GM23248 (cell line): ENCODE results near the gene CORO2A. TPM values are rescaled to one million over a fixed set of nuclear protein-coding genes. Genes with fewer than 3 reads are reported as not detected.

Experiments
- DNase-seq: peaks from one replicate; pipeline ENCODE4 v3.0.0-alpha.2; 2015
- H2AFZ ChIP-seq: fragments of 200-600 bp; sonication (generic); 2 replicates; pipeline ENCODE4 v1.6.1; 2016; ENCODE audit warnings: antibody characterized with exemption
- H3F3A ChIP-seq: fragments of 200-600 bp; sonication (generic); 2 replicates; pipeline ENCODE4 v1.6.1; 2016; ENCODE audit warnings: mild to moderate bottlenecking, antibody characterized with exemption, mixed run types; ENCODE audit not compliant: insufficient read depth
- H3K27ac ChIP-seq: fragments of 200-600 bp; sonication (generic); 2 replicates; pipeline ENCODE4 v1.5.1; 2016; ENCODE audit warnings: mild to moderate bottlenecking
- H3K27me3 ChIP-seq: fragments of 200-600 bp; sonication (generic); replicated peaks from 2 replicates; pipeline ENCODE4 v1.6.1; 2016; ENCODE audit warnings: mild to moderate bottlenecking; ENCODE audit not compliant: insufficient read depth
- H3K36me3 ChIP-seq: fragments of 200-600 bp; sonication (generic); 2 replicates; pipeline ENCODE4 v1.6.1; 2016; ENCODE audit warnings: low read depth, mild to moderate bottlenecking
- H3K4me1 ChIP-seq: fragments of 200-600 bp; sonication (generic); 2 replicates; pipeline ENCODE4 v1.6.1; 2016; ENCODE audit warnings: mild to moderate bottlenecking; ENCODE audit not compliant: insufficient read depth
- H3K4me2 ChIP-seq: fragments of 200-600 bp; sonication (generic); one replicate; pipeline ENCODE4 v1.6.1; 2016; ENCODE audit warnings: mild to moderate bottlenecking; ENCODE audit not compliant: unreplicated experiment
- H3K4me3 ChIP-seq: fragments of 200-600 bp; sonication (generic); 2 replicates; pipeline ENCODE4 v1.5.1; 2016; ENCODE audit warnings: mild to moderate bottlenecking
- H3K79me2 ChIP-seq: fragments of 200-600 bp; sonication (generic); 2 replicates; pipeline ENCODE4 v1.6.1; 2016; ENCODE audit warnings: mild to moderate bottlenecking; ENCODE audit not compliant: insufficient read depth
- H3K9ac ChIP-seq: fragments of 200-600 bp; sonication (generic); 2 replicates; pipeline ENCODE4 v1.6.1; 2016; ENCODE audit warnings: mild to moderate bottlenecking
- H3K9me2 ChIP-seq: fragments of 200-600 bp; sonication (generic); 2 replicates; pipeline ENCODE4 v1.6.1; 2016; ENCODE audit warnings: mixed run types, mild to moderate bottlenecking, moderate library complexity; ENCODE audit not compliant: insufficient read depth
- H3K9me3 ChIP-seq: fragments of 200-600 bp; sonication (generic); one replicate; pipeline ENCODE4 v1.6.1; 2017; ENCODE audit warnings: low read depth
- H4K20me1 ChIP-seq: fragments of 200-600 bp; sonication (generic); 2 replicates; pipeline ENCODE4 v1.6.0; 2016; ENCODE audit not compliant: insufficient read depth
- EZH2 ChIP-seq: fragments of 200-600 bp; sonication (generic); IDR thresholded peaks from 2 replicates; pipeline ENCODE4 v1.6.1; 2018; ENCODE audit warnings: antibody characterized with exemption, mild to moderate bottlenecking; ENCODE audit not compliant: insufficient read depth, poor library complexity, severe bottlenecking
- EZH2phosphoT487 ChIP-seq: fragments of 200-600 bp; sonication (generic); IDR thresholded peaks from 2 replicates; pipeline ENCODE4 v1.6.1; 2018; ENCODE audit warnings: antibody characterized with exemption, moderate library complexity, mild to moderate bottlenecking, low read depth; ENCODE audit not compliant: insufficient read depth
- WGBS, 2 experiments: methylation state at CpG; one replicate each; pipeline ENCODE4 v1.1.6; 2015 to 2017; ENCODE audit warnings: low lambda C conversion rate in 2 of 2, low coverage in 1 of 2; ENCODE audit errors: missing lambda C conversion rate in 2 of 2; 5-methylcytosine and 5-hydroxymethylcytosine counted together
- in situ Hi-C: fragments of 300-500 bp; cut with MboI; formaldehyde crosslinking; loops from 2 replicates; pipeline ENCODE4 v1.15.0; 2020
- polyA plus RNA-seq: library from polyadenylated mRNA; unstranded; fragments of >200 nt; fragmentation: Nextera tagmentation; extraction: Ambion mirVana; gene quantifications from 2 replicates; pipeline ENCODE4 v1.2.1, GENCODE V29; 2016
- total RNA-seq: library from RNA; depleted of rRNA; stranded (reverse); fragments of >200 nt; shearing (Covaris generic); gene quantifications from 2 replicates; pipeline ENCODE4 v1.2.3, GENCODE V29; 2014

Gene CORO2A
- total and polyA plus RNA-seq, 2 experiments from 2014 or later, result 0.86 to 1.3 TPM

GRCh38 chr9:98086461-98086860, 106.0 kb downstream of the CORO2A start:
- 98 to 100% methylated on average over 4 of the region's 4 CpGs for WGBS, 2 experiments
- Histone ChIP-seq H4K20me1 (no peaks in the 10 kb centered on the region), H3K4me1 (peaks cover 7% of the 10 kb centered on the region), H3F3A (peaks cover 23% of the 10 kb centered on the region), H3K9ac (no peak overlapping the region), H3K27me3 (no peaks in the 10 kb centered on the region), H3K27ac (no peak overlapping the region), H3K4me3 (no peak overlapping the region), H3K79me2 (no peaks in the 10 kb centered on the region), H3K36me3 (no peaks in the 10 kb centered on the region), H3K4me2 (no peak overlapping the region), H2AFZ (no peak overlapping the region), H3K9me3 (no peaks in the 10 kb centered on the region), H3K9me2 (no peaks in the 10 kb centered on the region)
- in situ Hi-C loops, result no loop called here
- TF ChIP-seq EZH2phosphoT487 (no peak), EZH2 (no peak)
- no peak for DNase-seq

GRCh38 chr9:98085944-98086343, 106.5 kb downstream of the CORO2A start:
- Histone ChIP-seq H3K9me2 (no peaks in the 10 kb centered on the region), H3K36me3 (no peaks in the 10 kb centered on the region), H3K4me3 (no peak overlapping the region), H3K9me3 (no peaks in the 10 kb centered on the region), H3K9ac (no peak overlapping the region), H3K4me2 (no peak overlapping the region), H2AFZ (no peak overlapping the region), H3F3A (peaks cover 27% of the 10 kb centered on the region), H3K79me2 (no peaks in the 10 kb centered on the region), H4K20me1 (no peaks in the 10 kb centered on the region), H3K27me3 (no peaks in the 10 kb centered on the region), H3K27ac (no peak overlapping the region), H3K4me1 (peaks cover 12% of the 10 kb centered on the region)
- TF ChIP-seq EZH2, result no peak
- no peak for TF ChIP-seq EZH2phosphoT487
- WGBS, 2 experiments, result 70 to 73% methylated on average over 7 of the region's 7 CpGs
- no peak for DNase-seq
- in situ Hi-C loops, result no loop called here

GRCh38 chr9:98085058-98085457, 107.4 kb downstream of the CORO2A start:
- Histone ChIP-seq H3K4me1 (peaks cover 21% of the 10 kb centered on the region), H3K27ac (no peak overlapping the region), H3K79me2 (no peaks in the 10 kb centered on the region), H2AFZ (no peak overlapping the region), H3K4me3 (no peak overlapping the region), H3F3A (peaks cover 32% of the 10 kb centered on the region), H3K36me3 (no peaks in the 10 kb centered on the region), H3K9me3 (no peaks in the 10 kb centered on the region), H3K27me3 (no peaks in the 10 kb centered on the region), H3K9ac (no peak overlapping the region), H3K4me2 (no peak overlapping the region), H4K20me1 (no peaks in the 10 kb centered on the region), H3K9me2 (no peaks in the 10 kb centered on the region)
- WGBS, 2 experiments, result 89 to 93% methylated on average over 4 of the region's 4 CpGs
- in situ Hi-C loops, result no loop called here
- no peak for TF ChIP-seq EZH2
- no peak for TF ChIP-seq EZH2phosphoT487
- DNase-seq, result no peak

GRCh38 chr9:98084396-98084795, 108.0 kb downstream of the CORO2A start:
- Histone ChIP-seq H3K9me2 (no peaks in the 10 kb centered on the region), H3K4me1 (peaks cover 22% of the 10 kb centered on the region), H3K9me3 (no peaks in the 10 kb centered on the region), H3K36me3 (peaks cover 4% of the 10 kb centered on the region; the same call in 1 of the 2 replicates), H4K20me1 (no peaks in the 10 kb centered on the region), H3K27ac (no peak overlapping the region), H3F3A (peaks cover 32% of the 10 kb centered on the region), H3K9ac (no peak overlapping the region), H3K79me2 (no peaks in the 10 kb centered on the region), H3K27me3 (no peaks in the 10 kb centered on the region), H2AFZ (no peak overlapping the region), H3K4me2 (no peak overlapping the region), H3K4me3 (no peak overlapping the region)
- no peak for DNase-seq
- 94 to 95% methylated on average over 3 of the region's 3 CpGs for WGBS, 2 experiments
- no peak for TF ChIP-seq EZH2phosphoT487
- no peak for TF ChIP-seq EZH2
- in situ Hi-C loops, result no loop called here

- Histone ChIP-seq H3F3A (peaks cover 32% of the 10 kb centered on the region), H3K79me2 (no peaks in the 10 kb centered on the region), H3K27me3 (no peaks in the 10 kb centered on the region), H3K4me1 (peaks cover 22% of the 10 kb centered on the region), H4K20me1 (no peaks in the 10 kb centered on the region), H3K36me3 (peaks cover 6% of the 10 kb centered on the region; the same call in 1 of the 2 replicates), H3K27ac (no peak overlapping the region), H3K9me3 (no peaks in the 10 kb centered on the region), H3K9ac (no peak overlapping the region), H3K4me2 (no peak overlapping the region), H3K9me2 (no peaks in the 10 kb centered on the region), H3K4me3 (no peak overlapping the region), H2AFZ (no peak overlapping the region)
- in situ Hi-C loops, result no loop called here
- 94% methylated on average over 7 of the region's 7 CpGs for WGBS, 2 experiments
- no peak for DNase-seq
- TF ChIP-seq EZH2, result no peak
- no peak for TF ChIP-seq EZH2phosphoT487
Observed at GRCh38 chr9:98083566-98084183, 108.8 kb downstream of the CORO2A start.
